Psoas muscle (tissue), 8 donors: ENCODE measurements around the gene NOP58. TPM values are rescaled to one million over a fixed set of nuclear protein-coding genes. Genes with fewer than 3 reads are reported as not detected.

ENCODE experiments used
- ATAC-seq, 4 donors: fragments of 200-7000 bp; cut with Tn5 transposase; one replicate each; pipeline ENCODE4 v1.9.1; 2020; ENCODE audit warnings: moderate library complexity in 3 of 4, mild to moderate bottlenecking in 2 of 4
- DNase-seq, 2 donors: peaks; one replicate each; pipeline ENCODE4 v3.0.0-alpha.2; 2020
- H3K27ac ChIP-seq: fragments of 200-600 bp; one replicate; pipeline ENCODE4 v1.8.0; 2022
- H3K27me3 ChIP-seq, 3 donors: fragments of 200-600 bp in 1 of 3; one replicate each; pipeline versions ENCODE4 v1.6.1 to v1.8.0; 2013 to 2022; ENCODE audit warnings: low read length in 2 of 3, mild to moderate bottlenecking in 2 of 3, moderate library complexity in 1 of 3; ENCODE audit not compliant: insufficient read depth in 3 of 3
- H3K36me3 ChIP-seq, 2 donors: fragments of 200-600 bp in 1 of 2; one replicate each; pipeline versions ENCODE4 v1.6.1 to v1.8.0; 2013 to 2022; ENCODE audit warnings: low read depth in 1 of 2, mild to moderate bottlenecking in 1 of 2, moderate library complexity in 1 of 2; ENCODE audit not compliant: insufficient read depth in 1 of 2
- H3K4me1 ChIP-seq: fragments of 200-600 bp; one replicate; pipeline ENCODE4 v1.8.0; 2022
- H3K4me3 ChIP-seq: fragments of 200-600 bp; one replicate; pipeline ENCODE4 v1.8.0; 2022; ENCODE audit warnings: mild to moderate bottlenecking
- H3K9me3 ChIP-seq: fragments of 200-600 bp; one replicate; pipeline ENCODE4 v1.8.0; 2022
- WGBS, 3 donors: extraction: QIAGEN DNeasy Blood & Tissue Kit; methylation state at CpG; one replicate each; pipeline versions ENCODE4 v1.1.6 to v1.1.7; 2013; 5-methylcytosine and 5-hydroxymethylcytosine counted together
- intact Hi-C, 2 donors: fragments of 100-400 bp; cut with DNase I; formaldehyde crosslinking; loops; one replicate each; pipeline versions ENCODE4 v1.11.0 to v1.14.2; 2022
- polyA plus RNA-seq, 3 donors: library from polyadenylated mRNA; stranded (reverse); fragments of 200-250 nt; gene quantifications; one replicate each; pipeline ENCODE4 v1.2.3, GENCODE V29; 2013
- total RNA-seq, 4 donors: library from RNA; stranded (reverse); fragmentation: NEBNext Ultra II Directional in 2 of 4; extraction: Animal tissue kit (Norgen Biotek cat#: 25700) in 2 of 4; gene quantifications; one replicate each; pipeline versions ENCODE4 v1.2.1 to v1.2.4, GENCODE V29; 2021 to 2023
- TF ChIP-seq, protein P1 (sequence below): fragments of 200-600 bp; IDR thresholded peaks from one replicate; pipeline ENCODE4 v1.8.0; 2022; ENCODE audit warnings: antibody characterized with exemption
- donor health status: healthy with polysubstance abuse.
- donor health status: DM: no; HTN: no; CAD: no; lungs with moderate emphysema.
- donor health status: Bipolar disorder and iron deficiency.
- donor health status: healthy.
- donor health status: DM: yes; HTN: yes; CAD: no.
- donor health status: DM: no; HTN: no; CAD: no.
- donor health status: DM: no; HTN: no; CAD: no.
- donor health status: DM: yes; HTN: yes; CAD: no.

Gene NOP58
- total and polyA plus RNA-seq, 7 donors, result 22.8 to 61.5 (median 46.3) TPM

DNA sequence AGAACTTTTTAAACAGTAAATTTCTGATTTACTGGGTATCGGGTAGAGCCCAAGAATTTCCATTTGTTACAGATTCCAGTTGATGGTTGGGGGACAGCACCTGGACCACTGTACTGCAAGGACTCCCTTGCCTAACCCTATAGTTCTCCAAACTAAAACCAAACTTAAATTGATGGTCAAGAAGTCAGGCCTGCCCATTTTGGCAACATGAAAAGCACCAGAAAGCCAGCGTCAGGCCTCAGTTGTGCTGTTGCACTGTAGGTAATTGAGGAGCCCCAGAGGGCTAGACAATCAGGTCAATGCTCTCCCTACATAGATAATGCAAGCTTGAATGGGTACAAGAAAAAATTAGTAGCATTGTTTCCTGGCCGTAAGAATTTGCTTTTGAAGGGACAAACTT lies 40.5 kb downstream of the NOP58 start:
- TF ChIP-seq, protein P1, sequence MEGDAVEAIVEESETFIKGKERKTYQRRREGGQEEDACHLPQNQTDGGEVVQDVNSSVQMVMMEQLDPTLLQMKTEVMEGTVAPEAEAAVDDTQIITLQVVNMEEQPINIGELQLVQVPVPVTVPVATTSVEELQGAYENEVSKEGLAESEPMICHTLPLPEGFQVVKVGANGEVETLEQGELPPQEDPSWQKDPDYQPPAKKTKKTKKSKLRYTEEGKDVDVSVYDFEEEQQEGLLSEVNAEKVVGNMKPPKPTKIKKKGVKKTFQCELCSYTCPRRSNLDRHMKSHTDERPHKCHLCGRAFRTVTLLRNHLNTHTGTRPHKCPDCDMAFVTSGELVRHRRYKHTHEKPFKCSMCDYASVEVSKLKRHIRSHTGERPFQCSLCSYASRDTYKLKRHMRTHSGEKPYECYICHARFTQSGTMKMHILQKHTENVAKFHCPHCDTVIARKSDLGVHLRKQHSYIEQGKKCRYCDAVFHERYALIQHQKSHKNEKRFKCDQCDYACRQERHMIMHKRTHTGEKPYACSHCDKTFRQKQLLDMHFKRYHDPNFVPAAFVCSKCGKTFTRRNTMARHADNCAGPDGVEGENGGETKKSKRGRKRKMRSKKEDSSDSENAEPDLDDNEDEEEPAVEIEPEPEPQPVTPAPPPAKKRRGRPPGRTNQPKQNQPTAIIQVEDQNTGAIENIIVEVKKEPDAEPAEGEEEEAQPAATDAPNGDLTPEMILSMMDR, result no peak
- WGBS, 3 donors, result 82 to 88% (median 86%) methylated on average over 3 of the region's 3 CpGs
- intact Hi-C loops, result no loop called here
- Histone ChIP-seq H3K9me3 (no peaks in the 10 kb centered on the region), H3K36me3 (peaks cover 9 to 88% of the 10 kb centered on the region in 2 donors), H3K27me3 (no peaks in the 10 kb centered on the region), H3K4me1 (no peaks in the 10 kb centered on the region), H3K4me3 (no peak overlapping the region), H3K27ac (no peak overlapping the region)
- DNase-seq (no peak), ATAC-seq (peak in 1 of 4 donors; percentile 29)

DNA sequence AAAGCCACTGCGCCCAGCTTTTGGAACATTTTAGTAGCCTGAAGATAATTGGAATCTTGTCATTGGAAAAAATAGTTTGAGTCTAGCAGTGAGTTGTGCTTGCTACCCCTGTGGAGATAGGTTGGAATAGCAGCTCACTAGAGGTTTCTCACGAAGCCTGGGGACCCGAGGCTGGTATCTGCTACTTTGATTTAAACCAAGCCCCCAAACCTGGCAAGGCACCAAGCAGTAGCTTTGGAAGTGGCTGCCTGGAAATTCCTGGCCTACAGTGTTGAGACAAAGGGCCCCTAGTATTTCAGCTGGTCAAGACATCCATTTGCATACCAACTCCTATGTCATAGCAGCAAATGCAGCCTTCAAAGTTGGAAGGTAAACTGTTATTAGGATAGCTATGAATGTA lies 42.1 kb downstream of the NOP58 start:
- ATAC-seq, result no peak
- no peaks in the 10 kb centered on the region for H3K27me3 ChIP-seq
- no peaks in the 10 kb centered on the region for H3K4me1 ChIP-seq
- 74 to 82% (median 77%) methylated on average over 3 of the region's 3 CpGs for WGBS, 3 donors
- H3K36me3 ChIP-seq, result peaks cover 9 to 76% of the 10 kb centered on the region in 2 donors
- no peak overlapping the region for H3K4me3 ChIP-seq
- DNase-seq, result no peak
- H3K9me3 ChIP-seq, result no peaks in the 10 kb centered on the region
- intact Hi-C loops, result no loop called here
- TF ChIP-seq, protein P1, result no peak
- no peak overlapping the region for H3K27ac ChIP-seq

DNA sequence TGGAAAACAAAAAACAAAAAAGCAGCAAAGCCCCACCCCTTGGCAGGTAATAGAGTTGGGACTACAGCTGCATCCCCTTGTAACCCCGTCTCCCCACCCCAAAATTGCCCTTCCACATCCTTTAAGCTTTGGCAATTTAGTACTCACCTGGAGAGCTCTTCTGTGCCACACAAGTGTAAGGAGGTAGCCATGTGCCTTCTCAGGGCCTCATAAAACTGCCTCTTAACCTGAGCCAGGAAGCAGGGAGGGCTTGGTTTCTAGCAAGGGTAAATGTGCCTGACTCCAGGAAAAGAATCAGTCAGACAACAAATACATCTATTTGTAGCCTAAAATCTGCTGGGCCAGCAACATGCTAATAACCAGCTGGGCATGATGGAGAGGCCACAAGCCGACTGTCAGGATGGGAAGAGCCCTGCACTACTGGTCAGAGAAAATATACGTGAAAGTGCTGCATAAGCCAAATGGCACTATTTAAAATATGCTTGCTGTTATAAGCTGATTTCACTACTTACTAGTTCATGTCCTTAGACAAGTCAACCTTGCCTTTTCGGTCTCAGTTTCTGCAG lies 46.3 kb downstream of the NOP58 start:
- ATAC-seq, result no peak

DNA sequence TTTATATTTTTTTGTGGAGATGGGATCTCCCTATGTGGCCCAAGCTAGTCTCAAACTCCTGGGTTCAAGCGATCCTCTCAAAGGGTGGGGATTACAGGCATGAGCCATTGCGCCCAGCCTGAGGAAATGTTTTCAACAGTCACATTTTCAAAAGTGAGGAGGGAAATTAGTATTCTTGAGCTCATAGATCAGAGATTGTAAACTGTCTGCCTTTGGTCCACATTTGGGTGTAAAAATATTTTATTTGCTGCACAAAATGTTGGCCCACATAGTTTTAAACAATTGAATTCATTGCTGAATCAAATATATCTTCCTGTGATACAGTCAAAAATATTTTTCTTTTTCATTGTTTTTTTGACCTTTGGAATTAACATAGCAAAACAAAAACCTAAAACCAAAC lies 48.6 kb downstream of the NOP58 start:
- H3K36me3 ChIP-seq, result peaks cover 0 to 12% of the 10 kb centered on the region in 2 donors
- H3K27me3 ChIP-seq, result no peaks in the 10 kb centered on the region
- peaks cover 17% of the 10 kb centered on the region for H3K4me1 ChIP-seq
- H3K9me3 ChIP-seq, result no peaks in the 10 kb centered on the region
- TF ChIP-seq, protein P1, result no peak
- no peak overlapping the region for H3K4me3 ChIP-seq
- 95 to 97% (median 95%) methylated on average over 2 of the region's 2 CpGs for WGBS, 3 donors
- ATAC-seq (no peak), DNase-seq (no peak)
- H3K27ac ChIP-seq, result no peak overlapping the region
- intact Hi-C loops, result no loop called here

More for the DNA sequence above, 46.3 kb downstream of the NOP58 start:
- Histone ChIP-seq H3K27me3 (no peaks in the 10 kb centered on the region), H3K36me3 (peaks cover 0 to 33% of the 10 kb centered on the region in 2 donors), H3K4me3 (no peak overlapping the region), H3K4me1 (peaks cover 7% of the 10 kb centered on the region), H3K9me3 (no peaks in the 10 kb centered on the region), H3K27ac (no peak overlapping the region)
- TF ChIP-seq, protein P1, result no peak
- intact Hi-C loops, result no loop called here
- 86 to 88% (median 86%) methylated on average over 4 of the region's 4 CpGs for WGBS, 3 donors
- no peak for DNase-seq
